ENCODE data around the gene MXD3.
"Not testable (repeated sequence)": the region's sequence is repeated elsewhere in the genome, so short reads cannot be mapped to it uniquely, and the experiment has no call there.

Gene MXD3

GRCh38 chr5:177311723-177312648 lies at the start of gene MXD3:
Gene MXD3, minus strand, starts transcription at chr5:177311898. Its CDS starts 68 bp downstream, at chr5:177311830.
- peak within 1 kb of the TSS; percentile 66 for H3K4me3 ChIP-seq (ENCODE audit: low read depth, low read length)
- TF ChIP-seq CTCF (IDR thresholded peaks at IDR 0.05; ENCODE audit: borderline replicate concordance, insufficient read depth, low read depth, low read length) = no peak

GRCh38 chr5:177360740-177361139 lies 49.0 kb upstream of the MXD3 start:
- not testable (repeated sequence) for H3K4me3 ChIP-seq (ENCODE audit: low read depth, low read length)

GRCh38 chr5:177359860-177360259 lies 48.2 kb upstream of the MXD3 start:
- TF ChIP-seq CTCF (IDR thresholded peaks at IDR 0.05; ENCODE audit: borderline replicate concordance, insufficient read depth, low read depth, low read length) = no peak

GRCh38 chr5:177359451-177359851 lies 47.8 kb upstream of the MXD3 start:
- peak overlapping the region; percentile 88 for H3K4me3 ChIP-seq (ENCODE audit: low read depth, low read length)

More at GRCh38 chr5:177359860-177360259, 48.2 kb upstream of the MXD3 start:
- H3K4me3 ChIP-seq (ENCODE audit: low read depth, low read length) = peak overlapping the region; percentile 88

GRCh38 chr5:177358370-177358819 lies 46.7 kb upstream of the MXD3 start:
- TF ChIP-seq CTCF (IDR thresholded peaks at IDR 0.05; ENCODE audit: borderline replicate concordance, insufficient read depth, low read depth, low read length) = no peak
- peak overlapping the region; percentile 88 for H3K4me3 ChIP-seq (ENCODE audit: low read depth, low read length)

More at GRCh38 chr5:177359451-177359851, 47.8 kb upstream of the MXD3 start:
- no peak for TF ChIP-seq CTCF (IDR thresholded peaks at IDR 0.05; ENCODE audit: borderline replicate concordance, insufficient read depth, low read depth, low read length)

GRCh38 chr5:177357459-177358351 lies 46.0 kb upstream of the MXD3 start, which contains the start of gene RGS14:
Gene RGS14, plus strand, starts transcription at chr5:177357924. Its CDS starts 101 bp downstream, at chr5:177358025.
- TF ChIP-seq CTCF (IDR thresholded peaks at IDR 0.05; ENCODE audit: borderline replicate concordance, insufficient read depth, low read depth, low read length) = no peak
- H3K4me3 ChIP-seq (ENCODE audit: low read depth, low read length) = peak within 1 kb of the TSS; percentile 88

- H3K4me3 ChIP-seq (ENCODE audit: low read depth, low read length) = no peak overlapping the region
- no peak for TF ChIP-seq CTCF (IDR thresholded peaks at IDR 0.05; ENCODE audit: borderline replicate concordance, insufficient read depth, low read depth, low read length)
Observed at GRCh38 chr5:177357146-177357458, 45.4 kb upstream of the MXD3 start.

Data from GM12875 (cell line).